SK-N-SH (cell line): ENCODE results near the gene CDAN1. TPM values are rescaled to one million over a fixed set of nuclear protein-coding genes. Genes with fewer than 3 reads are reported as not detected.

Experiments
- CTCF ChIA-PET: fragments of 300-600, 350-600 bp; formaldehyde crosslinking; extraction: SDS; loops from one replicate; lab custom pipeline; 2021; lab: Yijun Ruan, JAX
- POLR2A ChIA-PET: fragments of 350-600 bp; sonication (Branson Sonifier 250); formaldehyde crosslinking; extraction: SDS; loops from one replicate; lab custom pipeline; 2020; ENCODE audit warnings: antibody characterized with exemption, inconsistent platforms; lab: Yijun Ruan, JAX
- DNase-seq: peaks from one replicate; pipeline ENCODE4 v3.0.0; 2012
- H2AFZ ChIP-seq: fragments of 200-600 bp; sonication (generic); 2 replicates; pipeline ENCODE4 v1.8.1; 2016; ENCODE audit warnings: antibody characterized with exemption, mild to moderate bottlenecking, low read depth
- H3F3A ChIP-seq: fragments of 200-600 bp; sonication (generic); replicated peaks from 2 replicates; pipeline ENCODE3; 2016; ENCODE audit warnings: antibody characterized with exemption, mild to moderate bottlenecking; ENCODE audit not compliant: insufficient read depth
- H3K27ac ChIP-seq, 2 experiments: fragments of 200-500 bp in 1 of 2; fragments of 200-600 bp in 1 of 2; sonication (Bioruptor generic) in 1 of 2; sonication (generic), shearing (Covaris generic) in 1 of 2; 2 replicates each; pipeline versions ENCODE4 v1.5.1 to v1.6.1; 2014 to 2016; ENCODE audit warnings: low read depth in 2 of 2, inconsistent platforms in 1 of 2, low read length in 1 of 2, mild to moderate bottlenecking in 1 of 2, mixed read lengths in 1 of 2
- H3K27me3 ChIP-seq: fragments of 200-600 bp; sonication (generic), shearing (Covaris generic); 2 replicates; pipeline ENCODE4 v1.6.1; 2016; ENCODE audit warnings: mixed run types; ENCODE audit not compliant: insufficient read depth
- H3K36me3 ChIP-seq, 2 experiments: fragments of 200-500 bp in 1 of 2; fragments of 200-600 bp in 1 of 2; sonication (Bioruptor generic) in 1 of 2; sonication (generic) in 1 of 2; replicated peaks in 1 of 2; 2 replicates each; pipeline versions ENCODE3 to v1.5.1; 2014 to 2016; ENCODE audit warnings: low read length in 1 of 2, mild to moderate bottlenecking in 1 of 2; ENCODE audit not compliant: insufficient read depth in 2 of 2, control insufficient read depth in 1 of 2
- H3K4me1 ChIP-seq, 2 experiments: fragments of 200-500 bp in 1 of 2; fragments of 200-600 bp in 1 of 2; sonication (Bioruptor generic) in 1 of 2; sonication (generic), shearing (Covaris generic) in 1 of 2; 2 replicates each; pipeline versions ENCODE4 v1.5.1 to v1.6.1; 2014 to 2016; ENCODE audit warnings: low read depth in 1 of 2, low read length in 1 of 2, mixed run types in 1 of 2; ENCODE audit not compliant: insufficient read depth in 2 of 2, control insufficient read depth in 1 of 2
- H3K4me2 ChIP-seq: fragments of 200-600 bp; sonication (generic), shearing (Covaris generic); 2 replicates; pipeline ENCODE4 v1.6.1; 2017; ENCODE audit warnings: mixed run types
- H3K4me3 ChIP-seq, 2 experiments: fragments of 200-500 bp in 1 of 2; fragments of 200-600 bp in 1 of 2; sonication (Bioruptor generic) in 1 of 2; sonication (generic), shearing (Covaris generic) in 1 of 2; 2 replicates each; pipeline versions ENCODE4 v1.5.1 to v1.8.1; 2014 to 2016; ENCODE audit warnings: low read depth in 2 of 2, inconsistent platforms in 1 of 2, low read length in 1 of 2, mild to moderate bottlenecking in 1 of 2, mixed read lengths in 1 of 2, moderate library complexity in 1 of 2
- H3K79me2 ChIP-seq: fragments of 200-600 bp; sonication (generic); 2 replicates; pipeline ENCODE4 v1.8.1; 2017; ENCODE audit warnings: mild to moderate bottlenecking; ENCODE audit not compliant: insufficient read depth
- H3K9ac ChIP-seq: fragments of 200-600 bp; sonication (generic); 2 replicates; pipeline ENCODE4 v1.6.1; 2017; ENCODE audit warnings: mixed run types
- H3K9me2 ChIP-seq: fragments of 200-600 bp; sonication (generic); 2 replicates; pipeline ENCODE4 v1.6.1; 2017; ENCODE audit warnings: mixed run types
- H3K9me3 ChIP-seq: fragments of 200-600 bp; sonication (generic); 2 replicates; pipeline ENCODE4 v1.6.1; 2017; ENCODE audit warnings: mixed run types, mild to moderate bottlenecking, moderate library complexity
- H4K20me1 ChIP-seq: fragments of 200-600 bp; sonication (generic); 2 replicates; pipeline ENCODE4 v1.6.1; 2017; ENCODE audit warnings: mild to moderate bottlenecking, mixed run types; ENCODE audit not compliant: insufficient read depth
- CHD2 ChIP-seq: fragments of 150-350 bp; IDR thresholded peaks from 2 replicates; pipeline ENCODE4 v1.6.1; 2018; ENCODE audit warnings: low read length; ENCODE audit not compliant: partially characterized antibody
- ELF1 ChIP-seq: IDR thresholded peaks from 2 replicates; pipeline ENCODE4 v1.4.0; 2012
- EP300 ChIP-seq, 2 experiments: IDR thresholded peaks; 2 replicates each; pipeline versions ENCODE4 v1.4.0 to v1.6.1; 2012; ENCODE audit warnings: borderline replicate concordance in 1 of 2, low read depth in 1 of 2, low read length in 1 of 2
- EZH2phosphoT487 ChIP-seq: fragments of 200-600 bp; sonication (generic); IDR thresholded peaks from 2 replicates; pipeline ENCODE4 v1.6.1; 2017; ENCODE audit warnings: low read depth, mixed run types, mild to moderate bottlenecking, antibody characterized with exemption, moderate library complexity, borderline replicate concordance
- FOSL2 ChIP-seq: IDR thresholded peaks from 2 replicates; pipeline ENCODE4 v1.4.0; 2012; ENCODE audit warnings: low read depth, mild to moderate bottlenecking, moderate library complexity, borderline replicate concordance
- FOXM1 ChIP-seq: IDR thresholded peaks from 2 replicates; pipeline ENCODE4 v1.4.0; 2012; ENCODE audit warnings: low read depth, mild to moderate bottlenecking
- GABPA ChIP-seq: IDR thresholded peaks from 2 replicates; pipeline ENCODE4 v1.4.0; 2012; ENCODE audit warnings: low read depth, mild to moderate bottlenecking
- MXI1 ChIP-seq: IDR thresholded peaks from 2 replicates; pipeline ENCODE4 v1.6.1; 2012; ENCODE audit warnings: mild to moderate bottlenecking, low read depth, low read length, improper control_type of control experiment
- NFIC ChIP-seq: IDR thresholded peaks from 2 replicates; pipeline ENCODE4 v1.4.0; 2012; ENCODE audit warnings: borderline replicate concordance
- NRF1 ChIP-seq: IDR thresholded peaks from 2 replicates; pipeline ENCODE4 v1.6.1; 2012; ENCODE audit warnings: low read depth, mild to moderate bottlenecking, low read length
- RAD21 ChIP-seq: IDR thresholded peaks from 2 replicates; pipeline ENCODE4 v1.6.1; 2012; ENCODE audit warnings: mild to moderate bottlenecking, low read length
- RFX5 ChIP-seq: IDR thresholded peaks from 2 replicates; pipeline ENCODE4 v1.6.1; 2012; ENCODE audit warnings: mild to moderate bottlenecking, improper control_type of control experiment, low read length
- SIN3A ChIP-seq: IDR thresholded peaks from 2 replicates; pipeline ENCODE4 v1.6.1; 2012; ENCODE audit warnings: low read depth, mild to moderate bottlenecking, low read length, moderate library complexity, borderline replicate concordance
- SMC3 ChIP-seq: IDR thresholded peaks from 2 replicates; pipeline ENCODE4 v1.6.1; 2012; ENCODE audit warnings: low read depth, low read length, improper control_type of control experiment
- TAF1 ChIP-seq: IDR thresholded peaks from 2 replicates; pipeline ENCODE4 v1.6.1; 2012; ENCODE audit warnings: low read depth, mild to moderate bottlenecking, low read length, moderate library complexity, borderline replicate concordance
- TCF12 ChIP-seq: IDR thresholded peaks from 2 replicates; pipeline ENCODE4 v1.4.0; 2012
- WGBS: methylation state at CpG from one replicate; pipeline ENCODE4 v1.1.6; 2017; ENCODE audit warnings: low lambda C conversion rate; 5-methylcytosine and 5-hydroxymethylcytosine counted together
- polyA plus RNA-seq, 3 experiments: library from polyadenylated mRNA; depleted of rRNA; stranded (reverse); fragments of >200 nt; gene quantifications; 2 replicates each; pipeline ENCODE4 v1.2.3, GENCODE V29; 2012
- TF ChIP-seq, protein P1 (sequence below): fragments of 150-350 bp; IDR thresholded peaks from 2 replicates; pipeline ENCODE4 v1.6.1; 2016; ENCODE audit warnings: mild to moderate bottlenecking, low read depth, low read length
- TF ChIP-seq, protein P2 (sequence below): fragments of 150-350 bp; IDR thresholded peaks from 2 replicates; pipeline ENCODE4 v1.6.1; 2017; ENCODE audit warnings: antibody characterized with exemption, low read length, low read depth, borderline replicate concordance
- TF ChIP-seq, protein P3 (sequence below): IDR thresholded peaks from 2 replicates; pipeline ENCODE4 v1.4.0; 2012; ENCODE audit warnings: low read depth, borderline replicate concordance
- TF ChIP-seq, protein P4 (sequence below): IDR thresholded peaks from 2 replicates; pipeline ENCODE4; 2012
- TF ChIP-seq, protein P5 (sequence below): IDR thresholded peaks from 2 replicates; pipeline ENCODE4 v1.6.1; 2012; ENCODE audit warnings: mild to moderate bottlenecking, low read depth, low read length, moderate library complexity

The CDAN1 gene
- polyA plus RNA-seq, 1 of the 3 experiments (the other 2 are of a cell fraction), result 6.2 TPM

DNA sequence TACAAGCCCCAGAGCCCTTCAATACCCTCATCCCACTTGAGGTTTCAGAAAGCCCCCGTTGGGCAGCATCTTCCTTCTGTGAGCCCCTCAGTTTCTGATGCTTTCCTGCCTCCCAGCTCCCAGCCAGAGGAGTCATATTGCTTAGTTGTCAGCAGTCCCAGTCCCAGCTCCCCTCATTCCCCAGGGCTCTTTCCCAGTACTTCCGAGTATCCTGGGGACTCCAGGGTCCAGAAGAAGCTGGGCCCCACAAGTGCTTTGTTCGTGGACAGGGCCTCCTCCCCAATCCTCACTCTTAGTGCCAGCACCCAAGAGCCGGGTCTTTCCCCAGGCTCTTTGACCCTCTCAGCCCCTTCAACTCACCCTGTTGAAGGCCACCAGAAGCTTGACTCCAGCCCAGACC lies 43.9 kb downstream of the CDAN1 start:
- Histone ChIP-seq H3K4me2 (no peak overlapping the region), H3K9me2 (no peaks in the 10 kb centered on the region), H3K27me3 (no peaks in the 10 kb centered on the region), H3K9ac (no peak overlapping the region), H3K79me2 (no peaks in the 10 kb centered on the region), H3K27ac (no peak overlapping the region), H3K4me1 (peaks cover 0 to 5% of the 10 kb centered on the region in 2 experiments; a peak in 1 of 4 replicates), H3F3A (peaks cover 4% of the 10 kb centered on the region), H3K4me3 (no peak overlapping the region), H3K9me3 (no peaks in the 10 kb centered on the region), H3K36me3 (peaks cover 5 to 24% of the 10 kb centered on the region in 2 experiments), H4K20me1 (no peaks in the 10 kb centered on the region), H2AFZ (no peak overlapping the region)
- WGBS, result 100% methylated on average over 2 of the region's 4 CpGs
- no peak for DNase-seq
- ChIA-PET POLR2A (no interaction called here), CTCF (interaction anchor here (1.8 to 4.8 kb wide), 2 partner anchors 12 to 233 kb away, joined by 5 to 25 read pairs; no protein-coding TSS in a partner anchor)
- TF ChIP-seq, protein P1, sequence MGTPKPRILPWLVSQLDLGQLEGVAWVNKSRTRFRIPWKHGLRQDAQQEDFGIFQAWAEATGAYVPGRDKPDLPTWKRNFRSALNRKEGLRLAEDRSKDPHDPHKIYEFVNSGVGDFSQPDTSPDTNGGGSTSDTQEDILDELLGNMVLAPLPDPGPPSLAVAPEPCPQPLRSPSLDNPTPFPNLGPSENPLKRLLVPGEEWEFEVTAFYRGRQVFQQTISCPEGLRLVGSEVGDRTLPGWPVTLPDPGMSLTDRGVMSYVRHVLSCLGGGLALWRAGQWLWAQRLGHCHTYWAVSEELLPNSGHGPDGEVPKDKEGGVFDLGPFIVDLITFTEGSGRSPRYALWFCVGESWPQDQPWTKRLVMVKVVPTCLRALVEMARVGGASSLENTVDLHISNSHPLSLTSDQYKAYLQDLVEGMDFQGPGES, result no peak
- TF ChIP-seq NFIC (no peak), EP300 (IDR thresholded peaks at IDR 0.05; ENCODE audit: borderline replicate concordance in 1 of 2, low read depth in 1 of 2, low read length in 1 of 2) (no peak), FOXM1 (no peak), FOSL2 (no peak), MXI1 (no peak), EZH2phosphoT487 (no peak), TAF1 (no peak), ELF1 (no peak), TCF12 (no peak), CHD2 (no peak)

DNA sequence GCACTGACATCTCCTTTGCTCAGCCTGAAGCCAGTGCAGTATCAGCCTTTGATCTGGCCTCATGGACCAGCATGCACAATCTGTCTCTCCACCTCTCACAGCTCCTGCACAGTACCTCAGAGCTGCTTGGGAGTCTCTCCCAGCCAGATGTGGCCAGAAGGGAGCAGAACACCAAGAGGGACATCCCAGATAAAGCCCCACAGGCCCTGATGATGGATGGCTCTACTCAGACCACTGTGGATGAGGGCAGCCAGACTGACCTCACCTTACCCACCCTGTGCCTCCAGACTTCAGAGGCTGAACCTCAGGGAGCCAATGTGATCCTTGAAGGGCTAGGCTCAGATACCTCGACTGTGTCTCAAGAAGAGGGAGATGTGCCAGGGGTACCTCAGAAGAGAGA lies 44.4 kb downstream of the CDAN1 start:
- ChIA-PET CTCF (interaction anchor here (1.8 to 4.8 kb wide), 2 partner anchors 12 to 234 kb away, joined by 5 to 25 read pairs; no protein-coding TSS in a partner anchor), POLR2A (no interaction called here)
- Histone ChIP-seq H3K27me3 (no peaks in the 10 kb centered on the region), H3K27ac (no peak overlapping the region), H3K4me2 (no peak overlapping the region), H3K9ac (no peak overlapping the region), H3K79me2 (no peaks in the 10 kb centered on the region), H4K20me1 (no peaks in the 10 kb centered on the region), H3F3A (peaks cover 4% of the 10 kb centered on the region), H3K36me3 (peaks cover 9 to 24% of the 10 kb centered on the region in 2 experiments), H2AFZ (no peak overlapping the region), H3K4me3 (no peak overlapping the region), H3K4me1 (peaks cover 0 to 5% of the 10 kb centered on the region in 2 experiments; a peak in 1 of 4 replicates), H3K9me2 (no peaks in the 10 kb centered on the region), H3K9me3 (no peaks in the 10 kb centered on the region)
- TF ChIP-seq, protein P2, sequence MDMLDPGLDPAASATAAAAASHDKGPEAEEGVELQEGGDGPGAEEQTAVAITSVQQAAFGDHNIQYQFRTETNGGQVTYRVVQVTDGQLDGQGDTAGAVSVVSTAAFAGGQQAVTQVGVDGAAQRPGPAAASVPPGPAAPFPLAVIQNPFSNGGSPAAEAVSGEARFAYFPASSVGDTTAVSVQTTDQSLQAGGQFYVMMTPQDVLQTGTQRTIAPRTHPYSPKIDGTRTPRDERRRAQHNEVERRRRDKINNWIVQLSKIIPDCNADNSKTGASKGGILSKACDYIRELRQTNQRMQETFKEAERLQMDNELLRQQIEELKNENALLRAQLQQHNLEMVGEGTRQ, result no peak
- TF ChIP-seq, protein P3, sequence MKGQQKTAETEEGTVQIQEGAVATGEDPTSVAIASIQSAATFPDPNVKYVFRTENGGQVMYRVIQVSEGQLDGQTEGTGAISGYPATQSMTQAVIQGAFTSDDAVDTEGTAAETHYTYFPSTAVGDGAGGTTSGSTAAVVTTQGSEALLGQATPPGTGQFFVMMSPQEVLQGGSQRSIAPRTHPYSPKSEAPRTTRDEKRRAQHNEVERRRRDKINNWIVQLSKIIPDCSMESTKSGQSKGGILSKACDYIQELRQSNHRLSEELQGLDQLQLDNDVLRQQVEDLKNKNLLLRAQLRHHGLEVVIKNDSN, result no peak
- TF ChIP-seq RAD21 (no peak), SMC3 (no peak), ELF1 (no peak), TAF1 (no peak), SIN3A (no peak), NFIC (no peak), RFX5 (no peak), NRF1 (no peak), GABPA (no peak)
- TF ChIP-seq, protein P4, sequence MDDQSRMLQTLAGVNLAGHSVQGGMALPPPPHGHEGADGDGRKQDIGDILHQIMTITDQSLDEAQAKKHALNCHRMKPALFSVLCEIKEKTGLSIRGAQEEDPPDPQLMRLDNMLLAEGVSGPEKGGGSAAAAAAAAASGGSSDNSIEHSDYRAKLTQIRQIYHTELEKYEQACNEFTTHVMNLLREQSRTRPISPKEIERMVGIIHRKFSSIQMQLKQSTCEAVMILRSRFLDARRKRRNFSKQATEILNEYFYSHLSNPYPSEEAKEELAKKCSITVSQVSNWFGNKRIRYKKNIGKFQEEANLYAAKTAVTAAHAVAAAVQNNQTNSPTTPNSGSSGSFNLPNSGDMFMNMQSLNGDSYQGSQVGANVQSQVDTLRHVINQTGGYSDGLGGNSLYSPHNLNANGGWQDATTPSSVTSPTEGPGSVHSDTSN, result no peak
- TF ChIP-seq, protein P5, sequence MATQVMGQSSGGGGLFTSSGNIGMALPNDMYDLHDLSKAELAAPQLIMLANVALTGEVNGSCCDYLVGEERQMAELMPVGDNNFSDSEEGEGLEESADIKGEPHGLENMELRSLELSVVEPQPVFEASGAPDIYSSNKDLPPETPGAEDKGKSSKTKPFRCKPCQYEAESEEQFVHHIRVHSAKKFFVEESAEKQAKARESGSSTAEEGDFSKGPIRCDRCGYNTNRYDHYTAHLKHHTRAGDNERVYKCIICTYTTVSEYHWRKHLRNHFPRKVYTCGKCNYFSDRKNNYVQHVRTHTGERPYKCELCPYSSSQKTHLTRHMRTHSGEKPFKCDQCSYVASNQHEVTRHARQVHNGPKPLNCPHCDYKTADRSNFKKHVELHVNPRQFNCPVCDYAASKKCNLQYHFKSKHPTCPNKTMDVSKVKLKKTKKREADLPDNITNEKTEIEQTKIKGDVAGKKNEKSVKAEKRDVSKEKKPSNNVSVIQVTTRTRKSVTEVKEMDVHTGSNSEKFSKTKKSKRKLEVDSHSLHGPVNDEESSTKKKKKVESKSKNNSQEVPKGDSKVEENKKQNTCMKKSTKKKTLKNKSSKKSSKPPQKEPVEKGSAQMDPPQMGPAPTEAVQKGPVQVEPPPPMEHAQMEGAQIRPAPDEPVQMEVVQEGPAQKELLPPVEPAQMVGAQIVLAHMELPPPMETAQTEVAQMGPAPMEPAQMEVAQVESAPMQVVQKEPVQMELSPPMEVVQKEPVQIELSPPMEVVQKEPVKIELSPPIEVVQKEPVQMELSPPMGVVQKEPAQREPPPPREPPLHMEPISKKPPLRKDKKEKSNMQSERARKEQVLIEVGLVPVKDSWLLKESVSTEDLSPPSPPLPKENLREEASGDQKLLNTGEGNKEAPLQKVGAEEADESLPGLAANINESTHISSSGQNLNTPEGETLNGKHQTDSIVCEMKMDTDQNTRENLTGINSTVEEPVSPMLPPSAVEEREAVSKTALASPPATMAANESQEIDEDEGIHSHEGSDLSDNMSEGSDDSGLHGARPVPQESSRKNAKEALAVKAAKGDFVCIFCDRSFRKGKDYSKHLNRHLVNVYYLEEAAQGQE, result no peak
- no peak for DNase-seq
- WGBS, result no CpG with 5 or more reads among the region's 1 CpG
